ENCODE results near the gene RPS5.
"Not testable (repeated sequence)": the region's sequence is repeated elsewhere in the genome, so short reads cannot be mapped to it uniquely, and the experiment has no call there.

Gene RPS5

GRCh38 chr19:58356766-58357480, 30.1 kb upstream of the RPS5 start:
- no peak for DNase-seq (ENCODE audit: low read depth)

GRCh38 chr19:58357481-58358145, 29.5 kb upstream of the RPS5 start:
- no peak for DNase-seq (ENCODE audit: low read depth)

DNA sequence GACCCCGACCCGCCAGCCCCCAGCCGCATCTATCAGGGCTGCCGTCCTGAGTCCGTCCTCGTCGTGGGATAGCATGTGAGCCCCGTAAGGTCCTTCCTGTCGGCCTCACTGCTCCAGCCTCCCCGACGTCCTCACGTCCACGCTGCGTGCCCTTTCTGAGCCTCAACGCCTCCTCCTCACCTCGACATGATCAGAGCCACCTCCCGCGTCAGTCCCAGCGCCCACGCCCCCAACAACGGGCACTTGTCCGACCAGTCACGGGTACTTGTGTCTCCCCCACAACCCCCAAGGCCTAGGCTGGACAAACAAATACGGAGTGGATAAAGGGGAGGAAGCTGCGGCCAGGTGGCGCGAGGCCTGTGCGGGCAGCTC, 25.2 kb upstream of the RPS5 start:
- DNase-seq (ENCODE audit: low read depth) = peak; percentile 54

GRCh38 chr19:58362272-58362994, 24.6 kb upstream of the RPS5 start, which contains the start of gene ZNF497:
Gene ZNF497, minus strand, starts transcription at chr19:58362751. Its CDS starts 5,116 bp downstream, at chr19:58357635.
- peak; percentile 91 for DNase-seq (ENCODE audit: low read depth)

DNA sequence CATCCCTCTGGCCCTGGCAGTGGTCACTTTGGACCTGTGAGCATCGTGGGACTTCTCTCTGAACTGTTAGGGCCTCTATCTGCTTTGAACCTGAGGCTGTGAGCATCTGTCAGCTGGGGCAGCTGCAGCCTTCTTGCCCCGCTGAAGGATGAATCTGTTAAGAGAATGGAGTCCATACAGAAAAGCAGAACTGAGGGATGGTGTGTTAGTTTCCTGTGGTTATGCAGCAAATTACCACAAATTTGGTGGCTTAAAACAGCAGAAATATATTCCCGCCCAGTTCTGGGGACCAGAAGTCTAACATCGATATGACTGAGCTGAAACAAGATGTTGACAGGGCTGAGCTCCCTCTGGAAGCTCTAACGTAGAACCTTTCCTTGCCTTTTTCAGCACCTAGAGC, 22.9 kb upstream of the RPS5 start:
- no peak for DNase-seq (ENCODE audit: low read depth)

DNA sequence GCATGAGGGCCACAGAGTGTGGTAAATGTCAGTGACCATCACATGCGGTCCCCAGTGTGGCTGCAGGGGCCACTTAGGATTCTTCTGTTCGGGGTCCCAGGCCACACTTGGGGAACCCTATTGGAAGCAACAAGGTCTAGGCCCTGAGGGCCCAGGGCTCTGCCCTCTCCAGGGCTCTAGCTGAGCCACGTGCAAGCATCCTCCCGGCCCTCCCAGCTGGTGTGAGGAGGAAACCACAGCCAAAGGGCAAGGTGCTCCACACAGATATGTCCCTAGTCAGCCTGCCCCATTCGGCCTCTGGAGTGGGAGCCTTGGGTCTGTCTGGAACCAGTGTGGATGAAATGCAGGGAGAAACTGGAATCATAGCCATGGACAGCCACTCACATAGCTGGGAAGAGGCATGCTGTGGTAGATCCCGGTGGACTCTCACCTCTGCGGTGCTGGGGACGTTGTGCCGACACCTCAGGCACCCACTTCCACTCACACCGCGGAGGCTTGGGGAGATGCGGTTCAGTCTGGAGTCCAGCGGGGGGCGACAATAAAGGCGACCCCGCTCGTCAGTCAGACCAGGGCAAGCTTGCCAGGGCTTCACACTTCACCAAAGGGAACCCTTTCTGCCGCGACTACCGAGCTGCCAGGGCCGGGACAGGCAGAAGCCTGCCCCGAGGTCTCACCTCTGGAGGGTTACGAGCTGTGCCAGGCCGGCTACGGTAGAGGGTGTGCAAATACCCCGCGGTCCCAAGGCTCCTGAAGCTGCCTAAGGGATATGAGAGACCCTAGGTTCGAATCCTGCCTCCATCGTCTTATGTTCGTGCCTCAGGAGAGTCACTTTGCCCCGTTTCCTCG, 20.3 kb upstream of the RPS5 start:
- no peak for DNase-seq (ENCODE audit: low read depth)

GRCh38 chr19:58367698-58368454, 19.2 kb upstream of the RPS5 start:
- no peak for DNase-seq (ENCODE audit: low read depth)

GRCh38 chr19:58368561-58369360, 18.3 kb upstream of the RPS5 start:
- DNase-seq (ENCODE audit: low read depth) = no peak

DNA sequence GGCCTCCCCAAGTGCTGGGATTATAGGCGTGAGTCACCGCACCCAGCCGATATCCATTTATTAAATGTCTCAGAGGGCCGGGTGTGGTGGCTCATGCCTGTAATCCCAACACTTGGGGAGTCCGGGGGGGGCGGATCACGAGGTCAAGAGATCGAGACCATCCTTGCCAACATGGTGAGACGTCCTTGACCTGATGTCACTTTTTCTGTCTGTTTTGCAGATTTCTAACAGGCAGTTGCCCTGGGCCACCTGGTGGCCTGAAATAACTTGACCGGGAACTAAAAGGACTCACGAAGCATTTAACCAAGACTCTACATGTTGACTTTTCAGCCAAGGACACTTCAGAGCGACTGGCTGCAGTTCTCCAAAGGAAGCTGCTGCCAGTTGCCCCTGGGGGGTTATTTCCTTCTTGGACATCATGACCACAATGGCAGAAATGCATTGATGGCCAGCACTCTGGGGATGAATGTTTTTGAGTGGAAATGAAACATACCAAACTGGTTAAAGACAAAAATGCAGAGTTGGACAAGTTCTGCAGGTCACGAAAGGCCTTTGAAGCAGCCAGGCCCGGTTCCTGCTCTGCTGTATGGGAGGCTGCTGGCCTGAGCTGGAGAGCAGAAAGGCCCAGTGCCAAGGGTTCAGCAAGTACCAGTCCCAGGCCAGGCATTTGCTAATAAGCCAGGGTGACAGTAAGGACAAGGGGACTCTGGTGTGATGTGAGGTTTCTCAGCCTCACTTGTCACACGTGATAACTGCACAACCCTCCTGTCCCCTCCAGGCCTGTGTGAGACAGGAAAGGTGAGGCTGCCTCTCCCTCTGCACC, 14.5 kb upstream of the RPS5 start:
- DNase-seq (ENCODE audit: low read depth) = no peak

- peak; percentile 47 for DNase-seq (ENCODE audit: low read depth)
These were observed 12.9 kb upstream of the RPS5 start for GRCh38 chr19:58374200-58374599.

- DNase-seq (ENCODE audit: low read depth) = not testable (repeated sequence)
These were observed 10.3 kb upstream of the RPS5 start for GRCh38 chr19:58376724-58377123.

DNA sequence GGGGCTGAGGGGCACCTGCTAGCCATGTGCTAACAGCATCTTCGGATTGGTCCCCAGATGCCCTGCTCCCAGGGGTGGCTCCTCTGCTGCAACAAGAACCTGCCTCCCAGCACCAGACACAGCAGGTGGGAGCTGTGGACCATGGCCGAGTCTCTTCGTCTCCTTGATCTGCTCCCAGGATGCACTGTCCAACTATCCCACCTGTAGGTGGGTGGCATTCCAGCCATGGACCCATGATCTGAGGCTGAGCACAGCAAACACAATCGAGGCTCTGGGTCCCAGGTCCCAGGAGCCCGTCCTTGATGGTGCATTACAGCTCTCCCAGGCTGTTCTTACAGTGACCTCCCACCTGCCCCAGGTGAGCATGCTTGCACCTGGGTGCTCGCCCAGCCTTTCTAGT, 7.8 kb upstream of the RPS5 start:
- DNase-seq (ENCODE audit: low read depth) = no peak

DNA sequence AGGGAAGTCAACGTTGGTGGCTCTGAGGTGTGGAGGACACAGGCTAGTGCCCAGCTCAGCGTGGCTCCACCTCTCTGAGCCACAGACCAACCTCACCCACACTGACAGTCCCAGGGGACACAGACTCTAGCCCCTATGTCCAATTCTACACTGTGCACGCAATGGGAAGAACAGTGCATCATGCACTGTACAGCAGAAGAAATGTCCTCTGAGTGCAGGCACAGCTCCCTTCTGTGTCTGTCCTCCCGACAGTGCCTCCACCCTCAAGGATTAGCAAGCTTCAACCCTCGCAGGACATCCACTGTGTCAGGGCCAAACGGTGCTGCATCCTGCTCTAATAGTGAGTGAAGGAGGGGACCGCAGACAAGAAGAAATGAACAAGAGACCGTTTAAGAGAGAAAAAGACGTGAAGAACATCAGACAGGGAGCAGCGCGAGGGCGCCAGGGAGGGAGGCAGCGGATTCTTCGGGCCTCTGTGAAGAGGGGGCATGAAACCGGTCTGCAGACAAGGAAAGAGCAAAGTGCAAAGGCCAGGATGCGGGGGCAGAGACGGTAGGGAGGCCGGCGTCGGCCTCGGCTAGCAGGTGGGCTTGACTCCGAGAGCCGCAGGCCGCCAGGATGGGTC, 6.9 kb upstream of the RPS5 start:
- DNase-seq (ENCODE audit: low read depth) = no peak

DNA sequence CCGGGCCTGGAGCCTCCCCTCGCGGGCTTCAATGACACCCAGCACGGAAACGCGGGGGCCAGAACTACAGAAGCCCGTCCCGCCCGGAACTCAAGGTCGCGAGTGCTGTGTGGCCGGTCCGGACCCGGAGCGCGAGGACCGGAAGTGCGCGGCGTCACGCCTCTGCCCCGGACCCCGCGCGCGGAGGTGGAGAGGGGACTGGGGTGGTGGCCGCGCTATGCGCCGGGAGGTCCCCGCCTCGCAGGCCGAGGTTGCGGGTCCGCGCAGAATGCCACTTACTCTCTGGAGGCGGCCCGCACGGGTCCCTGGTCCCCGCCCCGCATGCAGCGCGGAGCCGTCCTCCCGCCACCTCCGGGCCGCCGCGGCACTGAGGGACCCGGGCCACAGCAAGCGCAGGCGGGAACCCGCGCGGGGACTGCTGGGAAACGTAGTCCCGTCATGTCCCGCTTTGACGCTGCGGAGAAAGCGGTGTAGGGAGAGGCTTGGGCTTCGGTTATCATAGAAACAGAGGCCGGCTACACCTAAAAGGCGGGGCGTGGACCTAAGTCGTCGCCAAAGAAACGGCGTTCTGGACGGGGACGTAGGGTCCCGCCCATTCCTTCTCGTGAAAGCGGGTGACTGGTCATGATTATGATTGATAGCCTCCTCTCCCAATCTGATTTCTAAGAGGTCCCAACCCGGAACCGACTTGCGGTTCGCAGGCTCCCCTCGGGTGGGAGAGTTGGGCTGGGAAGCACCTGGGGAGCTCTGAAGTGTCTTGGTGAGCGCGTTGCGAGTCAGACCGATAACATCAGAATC, 6.2 kb upstream of the RPS5 start, which contains the start of gene ZNF837:
TSS of gene ZNF837 (minus strand) at position 369 of the 798 bp plus-strand sequence. CDS start 11,698 bp downstream, outside the sequence.
- peak; percentile 100 for DNase-seq (ENCODE audit: low read depth)

DNA sequence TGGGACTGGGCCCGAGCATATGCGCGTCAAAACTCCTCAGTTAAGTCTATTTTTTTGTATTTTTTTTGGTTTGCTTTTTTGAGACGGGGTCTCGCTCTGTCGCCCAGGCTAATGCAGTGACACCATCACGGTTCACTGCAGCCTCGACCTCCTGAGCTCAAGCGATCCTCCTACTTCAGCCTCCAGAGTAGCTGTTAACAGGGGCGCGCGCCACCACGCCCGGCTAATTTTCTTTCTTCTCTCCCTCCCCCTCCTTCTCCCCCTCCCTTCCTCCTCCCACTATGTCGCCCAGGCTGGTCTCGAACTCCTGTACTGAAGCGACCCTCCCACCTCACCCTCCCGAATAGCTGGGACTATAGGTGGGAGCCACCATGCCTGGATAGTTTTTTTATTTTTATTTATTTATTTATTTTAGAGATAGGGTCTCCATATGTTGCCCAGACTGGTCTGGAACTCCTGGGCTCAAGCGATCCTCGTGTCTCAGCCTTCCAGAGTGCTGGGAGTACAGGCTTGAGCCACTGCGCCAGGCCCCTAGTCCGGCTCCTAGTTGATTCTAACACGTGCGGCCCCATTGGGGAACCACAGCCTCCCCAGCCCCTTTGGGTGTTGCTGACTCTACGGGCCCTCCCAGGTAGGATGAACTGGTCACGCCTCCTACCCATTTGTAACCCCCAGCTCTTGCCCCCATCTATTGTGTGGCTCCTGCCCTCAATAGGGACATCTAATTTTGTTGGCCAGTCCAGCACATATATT, 5.4 kb upstream of the RPS5 start:
- no peak for DNase-seq (ENCODE audit: low read depth)

- DNase-seq (ENCODE audit: low read depth) = no peak
These were observed 4.0 kb upstream of the RPS5 start for GRCh38 chr19:58382997-58383603.

DNA sequence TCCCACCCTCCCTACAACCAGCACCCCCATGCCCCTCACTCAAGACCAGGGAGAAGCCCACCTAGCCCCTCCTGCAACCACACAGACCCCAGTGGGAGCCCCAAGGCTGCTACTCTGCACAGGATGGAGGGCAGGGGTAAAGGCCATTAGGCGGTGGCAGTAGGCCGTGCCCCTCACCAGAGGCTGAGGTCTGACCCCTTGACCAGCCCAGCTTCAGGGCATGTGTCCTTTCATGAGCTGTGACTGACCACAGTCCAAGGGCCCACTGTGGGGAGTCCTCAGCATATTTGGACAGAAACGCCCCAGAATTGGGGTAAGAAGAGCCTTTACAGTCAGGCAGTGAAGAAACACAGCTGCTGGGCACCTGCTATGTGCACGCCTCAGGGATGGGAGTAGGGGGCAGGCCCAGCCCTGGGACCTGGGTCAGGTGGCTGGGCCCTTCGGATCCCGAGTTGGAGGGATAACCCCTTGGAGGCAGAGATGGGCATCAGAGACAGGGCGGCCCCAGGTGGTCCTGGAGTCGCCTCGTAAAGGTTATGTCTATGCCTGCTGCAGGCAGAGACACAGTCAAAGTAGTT, 1.7 kb upstream of the RPS5 start:
- no peak for DNase-seq (ENCODE audit: low read depth)

All from ELR (cell line).